D721Med (cell line): Measurements from ENCODE around the gene OTUB2.

Experiments
- DNase-seq: peaks from one replicate; pipeline ENCODE4 v3.0.0; 2011; ENCODE audit warnings: low spot score; ENCODE audit not compliant: insufficient read length
- FAIRE-seq: peaks from 2 replicates; lab custom pipeline; 2011; peaks lifted over from hg19 to GRCh38; lab: Jason Lieb, UNC
- TF ChIP-seq, protein P1 (sequence below): IDR thresholded peaks from 2 replicates; pipeline ENCODE4 v1.5.1; 2012; ENCODE audit warnings: mild to moderate bottlenecking, control low read depth; ENCODE audit not compliant: insufficient read depth; ENCODE audit errors: missing control alignments

The OTUB2 gene

DNA sequence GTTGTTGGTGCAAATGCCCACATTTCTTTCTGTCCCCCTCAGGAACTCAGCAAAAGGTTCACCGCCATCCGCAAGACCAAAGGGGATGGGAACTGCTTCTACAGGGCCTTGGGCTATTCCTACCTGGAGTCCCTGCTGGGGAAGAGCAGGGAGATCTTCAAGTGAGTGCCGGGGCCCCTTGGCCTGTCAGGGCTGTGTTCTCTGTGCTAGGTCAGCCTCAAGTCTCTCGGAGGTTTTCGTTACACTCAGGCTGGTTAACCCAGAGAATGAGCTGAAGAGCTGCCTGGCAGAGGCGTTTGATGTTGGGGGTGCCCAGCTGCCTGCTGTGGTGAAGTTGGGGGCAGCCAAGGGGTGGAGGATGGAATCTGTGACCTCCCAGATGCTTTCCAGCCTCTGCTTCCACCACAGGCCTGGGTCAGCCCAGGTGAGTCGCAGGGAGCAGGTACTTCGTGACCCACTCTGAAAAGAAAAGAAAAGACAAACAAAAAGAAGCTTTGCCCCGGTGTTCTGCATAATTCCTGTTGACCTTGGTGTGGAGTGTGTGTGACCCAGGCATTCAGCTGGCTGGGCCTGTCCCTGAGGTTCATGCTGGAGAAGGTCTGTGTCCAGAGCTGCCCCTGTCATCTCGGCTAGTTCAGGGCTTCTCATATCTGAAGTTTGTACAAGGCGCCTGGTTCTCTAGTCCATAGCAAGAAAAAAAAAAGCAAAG lies 12.9 kb downstream of the OTUB2 start:
- TF ChIP-seq, protein P1, sequence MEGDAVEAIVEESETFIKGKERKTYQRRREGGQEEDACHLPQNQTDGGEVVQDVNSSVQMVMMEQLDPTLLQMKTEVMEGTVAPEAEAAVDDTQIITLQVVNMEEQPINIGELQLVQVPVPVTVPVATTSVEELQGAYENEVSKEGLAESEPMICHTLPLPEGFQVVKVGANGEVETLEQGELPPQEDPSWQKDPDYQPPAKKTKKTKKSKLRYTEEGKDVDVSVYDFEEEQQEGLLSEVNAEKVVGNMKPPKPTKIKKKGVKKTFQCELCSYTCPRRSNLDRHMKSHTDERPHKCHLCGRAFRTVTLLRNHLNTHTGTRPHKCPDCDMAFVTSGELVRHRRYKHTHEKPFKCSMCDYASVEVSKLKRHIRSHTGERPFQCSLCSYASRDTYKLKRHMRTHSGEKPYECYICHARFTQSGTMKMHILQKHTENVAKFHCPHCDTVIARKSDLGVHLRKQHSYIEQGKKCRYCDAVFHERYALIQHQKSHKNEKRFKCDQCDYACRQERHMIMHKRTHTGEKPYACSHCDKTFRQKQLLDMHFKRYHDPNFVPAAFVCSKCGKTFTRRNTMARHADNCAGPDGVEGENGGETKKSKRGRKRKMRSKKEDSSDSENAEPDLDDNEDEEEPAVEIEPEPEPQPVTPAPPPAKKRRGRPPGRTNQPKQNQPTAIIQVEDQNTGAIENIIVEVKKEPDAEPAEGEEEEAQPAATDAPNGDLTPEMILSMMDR = no peak
- FAIRE-seq = no peak
- no peak for DNase-seq

DNA sequence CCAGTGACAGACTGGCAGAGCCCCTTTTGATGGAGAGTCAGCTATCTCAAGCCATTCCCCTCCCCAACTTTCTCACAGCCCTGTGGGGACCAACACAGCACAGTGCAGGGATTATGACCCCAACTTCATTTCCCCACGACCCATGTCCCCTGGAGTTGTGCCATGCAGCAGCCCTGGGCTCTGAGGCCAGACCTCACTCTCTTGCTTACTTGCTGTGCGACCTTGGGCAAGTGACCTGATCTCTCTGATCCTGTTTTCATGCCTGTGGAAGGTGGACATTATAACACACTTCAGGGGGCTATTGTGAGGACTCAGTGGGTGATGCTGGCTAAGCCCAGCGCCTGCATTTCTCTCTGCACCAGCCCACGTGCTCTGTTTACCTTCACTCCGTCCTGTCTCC lies 14.1 kb downstream of the OTUB2 start:
- no peak for FAIRE-seq
- TF ChIP-seq, protein P1 = no peak
- DNase-seq = no peak

DNA sequence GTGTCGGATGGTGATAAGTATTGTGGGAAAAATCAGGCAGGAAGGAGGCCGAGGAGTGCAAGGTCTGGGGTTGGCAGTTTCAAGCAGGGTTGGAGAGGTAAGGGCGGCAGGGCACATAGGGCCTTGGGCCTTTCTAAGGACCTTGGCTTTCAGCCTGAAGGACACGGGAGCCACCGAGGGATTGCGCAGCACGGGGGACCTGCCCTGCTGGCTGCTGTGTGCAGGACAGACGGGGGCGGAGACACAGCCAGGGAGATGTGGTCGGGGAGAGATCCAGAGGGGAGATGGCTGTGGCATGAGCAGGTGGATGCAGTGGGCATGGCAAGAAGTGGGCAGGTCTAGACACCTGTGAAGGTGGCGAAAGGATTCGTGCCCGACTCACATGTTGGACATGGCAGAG lies 14.7 kb downstream of the OTUB2 start:
- no peak for DNase-seq
- TF ChIP-seq, protein P1 = no peak
- FAIRE-seq = no peak

DNA sequence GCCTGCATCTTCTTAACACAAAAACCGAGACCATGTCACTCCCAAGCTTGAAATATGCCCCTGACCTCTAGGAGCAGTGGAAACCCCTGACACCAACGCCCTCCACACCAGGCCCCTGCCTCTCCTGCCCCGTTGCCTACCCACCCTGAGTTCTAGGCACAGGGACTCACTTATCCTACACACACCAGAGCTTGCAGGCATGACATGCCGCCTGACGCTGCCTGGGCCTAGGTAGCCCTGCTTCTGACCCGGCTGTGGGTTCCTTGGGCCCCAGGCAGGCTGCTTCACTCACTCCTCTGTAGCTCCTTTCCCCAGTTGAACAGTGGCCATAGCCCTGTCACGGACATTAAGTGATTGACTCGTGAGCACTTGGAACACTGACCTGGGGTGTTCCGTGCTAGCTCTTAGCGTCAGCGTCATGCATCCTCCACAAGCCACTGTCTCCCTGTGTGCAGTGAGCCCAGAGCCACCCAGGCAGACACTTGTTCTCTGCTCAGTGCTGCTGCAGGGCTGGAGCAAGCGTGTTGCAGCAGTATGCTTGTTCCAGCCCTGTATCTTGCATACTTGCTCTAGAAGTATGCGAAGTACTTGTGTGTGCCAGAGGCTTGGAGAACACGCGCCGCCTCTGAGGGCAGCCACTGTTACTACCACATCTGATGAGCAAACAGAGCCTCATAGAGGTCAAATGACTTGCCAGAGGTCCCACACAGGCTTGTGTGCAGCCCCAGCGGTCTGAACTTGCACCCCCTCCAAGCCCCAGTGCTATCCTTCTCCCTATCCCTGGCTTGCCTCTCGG lies 15.6 kb downstream of the OTUB2 start:
- no peak for FAIRE-seq
- TF ChIP-seq, protein P1 = no peak
- no peak for DNase-seq

DNA sequence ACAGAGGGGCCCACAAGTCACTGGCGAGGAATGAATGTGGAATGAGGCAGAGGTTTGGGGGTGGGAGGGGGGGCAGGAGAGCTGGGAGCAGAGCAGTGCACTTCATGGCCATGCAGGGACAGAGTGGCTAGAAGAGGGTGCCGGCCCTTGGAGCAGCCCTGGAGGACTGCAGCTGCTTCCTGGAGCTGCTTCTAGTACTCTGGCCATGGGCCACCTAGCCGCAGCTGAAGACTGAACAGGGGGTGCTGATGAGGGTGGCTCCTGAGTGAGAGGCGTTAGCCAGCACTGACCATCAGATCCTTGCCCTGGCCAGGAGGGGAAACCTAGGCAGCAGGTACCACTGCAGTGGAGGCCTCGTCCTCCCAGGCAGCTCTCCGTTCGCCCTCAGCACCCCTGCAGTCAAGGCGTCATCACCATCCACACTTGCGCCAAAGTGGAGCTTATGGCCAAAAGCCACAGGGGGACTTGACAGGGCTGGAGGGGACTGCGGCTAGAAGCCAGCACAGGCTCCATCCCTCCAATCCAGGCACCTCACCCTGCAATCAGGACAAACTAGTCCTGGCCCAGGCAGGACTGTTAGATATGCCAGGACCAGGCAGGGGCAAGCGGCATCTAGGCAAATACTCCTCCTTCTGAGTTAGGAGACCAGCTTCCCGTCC lies 16.4 kb downstream of the OTUB2 start:
- no peak for FAIRE-seq
- TF ChIP-seq, protein P1 = no peak
- no peak for DNase-seq

DNA sequence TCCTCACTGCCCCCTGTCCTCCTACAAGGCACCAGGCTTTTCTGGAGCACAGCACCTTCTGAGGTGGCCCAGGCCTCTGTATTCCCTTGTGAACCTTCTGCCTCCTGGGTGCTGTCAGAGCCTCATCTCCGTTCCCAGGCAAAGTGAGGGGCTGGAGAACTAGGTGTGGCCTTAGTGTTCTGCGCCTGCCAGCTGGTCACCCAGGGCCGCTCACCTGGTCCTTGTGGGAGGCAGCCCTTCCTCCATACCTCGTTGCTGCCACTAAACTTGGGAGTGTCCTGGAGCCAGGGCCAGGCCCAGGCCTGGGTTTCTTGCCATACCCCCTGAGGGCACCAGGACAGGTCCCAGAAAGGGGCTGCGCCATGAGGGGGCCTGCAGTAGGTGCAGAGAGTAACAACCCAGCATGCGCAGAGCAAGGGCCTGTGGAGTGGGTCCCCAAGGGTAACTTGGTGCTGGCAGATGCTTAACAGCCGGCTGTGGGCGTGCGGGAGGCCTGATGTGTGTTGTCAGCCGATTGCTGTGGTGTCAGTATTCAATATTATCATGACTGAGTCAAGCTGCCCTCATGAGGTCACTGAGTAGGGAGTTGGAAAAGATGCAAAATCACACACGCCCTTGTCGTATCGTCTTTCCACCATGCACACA lies 17.1 kb downstream of the OTUB2 start:
- no peak for FAIRE-seq
- DNase-seq = no peak
- TF ChIP-seq, protein P1 = no peak
